ENCODE data around the gene PIGH. TPM values are rescaled to one million over a fixed set of nuclear protein-coding genes. Genes with fewer than 3 reads are reported as not detected.

The PIGH gene
- polyA plus RNA-seq, 1 donor from 2014 or later: 91.8 TPM

DNA sequence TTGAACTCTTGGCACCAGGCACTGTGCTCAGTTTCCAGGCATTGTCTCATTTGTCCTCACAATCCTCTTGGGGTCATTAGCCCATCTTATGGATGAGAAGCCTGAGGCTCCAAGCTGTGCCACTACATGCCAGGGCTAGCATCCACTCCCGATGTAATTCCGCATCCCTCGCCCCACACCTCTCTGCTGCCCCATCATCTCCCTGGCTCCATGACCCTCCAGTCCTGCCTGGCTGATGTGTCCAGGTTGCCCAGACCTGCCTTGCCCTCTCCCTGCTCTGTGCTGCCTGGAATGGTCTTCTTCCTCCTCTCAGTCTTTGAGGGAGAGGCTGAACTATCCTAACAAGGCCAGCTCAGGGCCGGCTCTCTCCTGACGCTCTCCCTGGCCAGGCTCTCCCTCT is 27.5 kb downstream of the PIGH start:
- Histone ChIP-seq H3K9me2 (ENCODE audit: insufficient read depth, low read length) (no peaks in the 10 kb centered on the region), H3K9ac (ENCODE audit: low read length) (no peak overlapping the region), H2AFZ (ENCODE audit: low read depth, low read length) (no peak overlapping the region), H3K9me3 (ENCODE audit: low read length) (no peaks in the 10 kb centered on the region), H3K27me3 (ENCODE audit: insufficient read depth, low read depth, low read length) (no peaks in the 10 kb centered on the region), H3K27ac (ENCODE audit: low read length) (no peak overlapping the region), H4K20me1 (ENCODE audit: insufficient read depth) (no peaks in the 10 kb centered on the region), H3K36me3 (ENCODE audit: insufficient read depth, low read length) (peaks cover 13% of the 10 kb centered on the region), H3F3A (ENCODE audit: insufficient read depth, low read length, poor library complexity, severe bottlenecking) (no peaks in the 10 kb centered on the region), H3K4me3 (ENCODE audit: low read length) (no peak overlapping the region), H3K4me2 (ENCODE audit: low read length) (no peak overlapping the region), H3K79me2 (replicated peaks; ENCODE audit: insufficient read depth, low read length) (no peaks in the 10 kb centered on the region)
- no peak for TF ChIP-seq SMC3 (conservative IDR thresholded peaks at IDR 0.05; ENCODE audit: poor library complexity)
- TF ChIP-seq EP300 (conservative IDR thresholded peaks at IDR 0.05; ENCODE audit: poor library complexity, severe bottlenecking): no peak
- no peak for TF ChIP-seq MXI1 (conservative IDR thresholded peaks at IDR 0.05; ENCODE audit: poor library complexity, severe bottlenecking)

GRCh38 chr14:67571991-67572323 is 28.1 kb downstream of the PIGH start:
- Histone ChIP-seq H3K27me3 (ENCODE audit: insufficient read depth, low read depth, low read length) (no peaks in the 10 kb centered on the region), H3K9me3 (ENCODE audit: low read length) (no peaks in the 10 kb centered on the region), H3K9me2 (ENCODE audit: insufficient read depth, low read length) (no peaks in the 10 kb centered on the region), H3K79me2 (replicated peaks; ENCODE audit: insufficient read depth, low read length) (no peaks in the 10 kb centered on the region), H3K4me3 (ENCODE audit: low read length) (no peak overlapping the region), H3K9ac (ENCODE audit: low read length) (no peak overlapping the region), H3K27ac (ENCODE audit: low read length) (no peak overlapping the region), H2AFZ (ENCODE audit: low read depth, low read length) (no peak overlapping the region), H3K36me3 (ENCODE audit: insufficient read depth, low read length) (peaks cover 13% of the 10 kb centered on the region), H3F3A (ENCODE audit: insufficient read depth, low read length, poor library complexity, severe bottlenecking) (no peaks in the 10 kb centered on the region), H4K20me1 (ENCODE audit: insufficient read depth) (no peaks in the 10 kb centered on the region), H3K4me2 (ENCODE audit: low read length) (no peak overlapping the region)
- TF ChIP-seq EP300 (conservative IDR thresholded peaks at IDR 0.05; ENCODE audit: poor library complexity, severe bottlenecking) (no peak), SMC3 (conservative IDR thresholded peaks at IDR 0.05; ENCODE audit: poor library complexity) (no peak), TAF1 (IDR thresholded peaks at IDR 0.05; ENCODE audit: low read depth) (no peak), POLR2AphosphoS5 (IDR thresholded peaks at IDR 0.05) (no peak), MXI1 (conservative IDR thresholded peaks at IDR 0.05; ENCODE audit: poor library complexity, severe bottlenecking) (no peak), EZH2 (IDR thresholded peaks at IDR 0.05; ENCODE audit: borderline replicate concordance, insufficient read depth, low read length, poor library complexity, severe bottlenecking) (no peak), RAD21 (conservative IDR thresholded peaks at IDR 0.05) (no peak)
- TF ChIP-seq, protein P1, sequence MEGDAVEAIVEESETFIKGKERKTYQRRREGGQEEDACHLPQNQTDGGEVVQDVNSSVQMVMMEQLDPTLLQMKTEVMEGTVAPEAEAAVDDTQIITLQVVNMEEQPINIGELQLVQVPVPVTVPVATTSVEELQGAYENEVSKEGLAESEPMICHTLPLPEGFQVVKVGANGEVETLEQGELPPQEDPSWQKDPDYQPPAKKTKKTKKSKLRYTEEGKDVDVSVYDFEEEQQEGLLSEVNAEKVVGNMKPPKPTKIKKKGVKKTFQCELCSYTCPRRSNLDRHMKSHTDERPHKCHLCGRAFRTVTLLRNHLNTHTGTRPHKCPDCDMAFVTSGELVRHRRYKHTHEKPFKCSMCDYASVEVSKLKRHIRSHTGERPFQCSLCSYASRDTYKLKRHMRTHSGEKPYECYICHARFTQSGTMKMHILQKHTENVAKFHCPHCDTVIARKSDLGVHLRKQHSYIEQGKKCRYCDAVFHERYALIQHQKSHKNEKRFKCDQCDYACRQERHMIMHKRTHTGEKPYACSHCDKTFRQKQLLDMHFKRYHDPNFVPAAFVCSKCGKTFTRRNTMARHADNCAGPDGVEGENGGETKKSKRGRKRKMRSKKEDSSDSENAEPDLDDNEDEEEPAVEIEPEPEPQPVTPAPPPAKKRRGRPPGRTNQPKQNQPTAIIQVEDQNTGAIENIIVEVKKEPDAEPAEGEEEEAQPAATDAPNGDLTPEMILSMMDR (IDR thresholded peaks at IDR 0.05; ENCODE audit: poor library complexity, severe bottlenecking): no peak
- TF ChIP-seq, protein P2, sequence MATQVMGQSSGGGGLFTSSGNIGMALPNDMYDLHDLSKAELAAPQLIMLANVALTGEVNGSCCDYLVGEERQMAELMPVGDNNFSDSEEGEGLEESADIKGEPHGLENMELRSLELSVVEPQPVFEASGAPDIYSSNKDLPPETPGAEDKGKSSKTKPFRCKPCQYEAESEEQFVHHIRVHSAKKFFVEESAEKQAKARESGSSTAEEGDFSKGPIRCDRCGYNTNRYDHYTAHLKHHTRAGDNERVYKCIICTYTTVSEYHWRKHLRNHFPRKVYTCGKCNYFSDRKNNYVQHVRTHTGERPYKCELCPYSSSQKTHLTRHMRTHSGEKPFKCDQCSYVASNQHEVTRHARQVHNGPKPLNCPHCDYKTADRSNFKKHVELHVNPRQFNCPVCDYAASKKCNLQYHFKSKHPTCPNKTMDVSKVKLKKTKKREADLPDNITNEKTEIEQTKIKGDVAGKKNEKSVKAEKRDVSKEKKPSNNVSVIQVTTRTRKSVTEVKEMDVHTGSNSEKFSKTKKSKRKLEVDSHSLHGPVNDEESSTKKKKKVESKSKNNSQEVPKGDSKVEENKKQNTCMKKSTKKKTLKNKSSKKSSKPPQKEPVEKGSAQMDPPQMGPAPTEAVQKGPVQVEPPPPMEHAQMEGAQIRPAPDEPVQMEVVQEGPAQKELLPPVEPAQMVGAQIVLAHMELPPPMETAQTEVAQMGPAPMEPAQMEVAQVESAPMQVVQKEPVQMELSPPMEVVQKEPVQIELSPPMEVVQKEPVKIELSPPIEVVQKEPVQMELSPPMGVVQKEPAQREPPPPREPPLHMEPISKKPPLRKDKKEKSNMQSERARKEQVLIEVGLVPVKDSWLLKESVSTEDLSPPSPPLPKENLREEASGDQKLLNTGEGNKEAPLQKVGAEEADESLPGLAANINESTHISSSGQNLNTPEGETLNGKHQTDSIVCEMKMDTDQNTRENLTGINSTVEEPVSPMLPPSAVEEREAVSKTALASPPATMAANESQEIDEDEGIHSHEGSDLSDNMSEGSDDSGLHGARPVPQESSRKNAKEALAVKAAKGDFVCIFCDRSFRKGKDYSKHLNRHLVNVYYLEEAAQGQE (IDR thresholded peaks at IDR 0.05; ENCODE audit: borderline replicate concordance): no peak
